Caco-2 (cell line): ENCODE measurements around the gene KCNN3. TPM values are rescaled to one million over a fixed set of nuclear protein-coding genes. Genes with fewer than 3 reads are reported as not detected.

ENCODE experiments used
- BruUV-seq: library from RNA; stranded (reverse); fragments of 400-500 nt; replicated peaks from 2 replicates; lab custom pipeline; 2021; lab: Mats Ljungman, UMichigan
- CTCF ChIA-PET: fragments of 300-600 bp; sonication (Branson Sonifier 250); formaldehyde crosslinking; loops from one replicate; lab custom pipeline; 2022; ENCODE audit warnings: antibody characterized with exemption; lab: Charles Lee
- POLR2A ChIA-PET: fragments of 300-600 bp; sonication (Branson Sonifier 250); formaldehyde crosslinking; loops from one replicate; lab custom pipeline; 2022; ENCODE audit warnings: antibody characterized with exemption; lab: Charles Lee
- DNase-seq, 2 experiments: peaks; one replicate each; pipeline versions ENCODE4 v3.0.0 to v3.0.0-alpha.2; 2020 to 2022
- H3K27me3 ChIP-seq: replicated peaks from 2 replicates; pipeline ENCODE4 v1.6.0; 2011; ENCODE audit warnings: low read length; ENCODE audit not compliant: control insufficient read depth, insufficient read depth
- H3K36me3 ChIP-seq: 2 replicates; pipeline ENCODE4 v1.5.1; 2011; ENCODE audit warnings: low read length; ENCODE audit not compliant: control insufficient read depth, insufficient read depth
- H3K4me1 ChIP-seq: fragments of 250-450 bp; sonication (Bioruptor Pico); 2 replicates; pipeline ENCODE4 v1.5.1; 2020; ENCODE audit warnings: mild to moderate bottlenecking
- H3K4me3 ChIP-seq: 2 replicates; pipeline ENCODE4 v1.5.1; 2011; ENCODE audit warnings: low read depth, mild to moderate bottlenecking, control low read depth, low read length
- H3K9me3 ChIP-seq: fragments of 250-450 bp; sonication (Bioruptor Pico); 2 replicates; pipeline ENCODE4 v1.5.1; 2020; ENCODE audit warnings: mild to moderate bottlenecking, moderate library complexity
- H3K27ac Mint-ChIP-seq: one replicate; pipeline ENCODE4 v1.8.0; 2022; ENCODE audit warnings: mixed read lengths; ENCODE audit not compliant: unreplicated experiment
- H3K27me3 Mint-ChIP-seq: one replicate; pipeline ENCODE4 v1.8.0; 2022; ENCODE audit warnings: mixed read lengths; ENCODE audit not compliant: insufficient read depth, unreplicated experiment
- H3K36me3 Mint-ChIP-seq: one replicate; pipeline ENCODE4 v1.8.0; 2022; ENCODE audit warnings: mild to moderate bottlenecking, mixed read lengths; ENCODE audit not compliant: insufficient read depth, unreplicated experiment
- H3K4me1 Mint-ChIP-seq: one replicate; pipeline ENCODE4 v1.8.0; 2022; ENCODE audit warnings: low read depth, mixed read lengths; ENCODE audit not compliant: unreplicated experiment
- H3K4me3 Mint-ChIP-seq: one replicate; pipeline ENCODE4 v1.8.0; 2022; ENCODE audit warnings: mild to moderate bottlenecking, moderate library complexity, mixed read lengths; ENCODE audit not compliant: unreplicated experiment
- H3K9me3 Mint-ChIP-seq: one replicate; pipeline ENCODE4 v1.8.0; 2022; ENCODE audit warnings: mixed read lengths; ENCODE audit not compliant: unreplicated experiment
- intact Hi-C: fragments of 100-400 bp; cut with micrococcal nuclease; formaldehyde crosslinking; loops from one replicate; pipeline ENCODE4 v1.10.0; 2022; ENCODE audit not compliant: unreplicated experiment
- total RNA-seq: library from RNA; stranded (reverse); gene quantifications from 2 replicates; pipeline ENCODE4 v1.2.3, GENCODE V29; 2022
- TF ChIP-seq, protein P1 (sequence below), 2 experiments: fragments of 200-600 bp in 1 of 2; IDR thresholded peaks; 1 replicate in 1 of 2; 2 replicates in 1 of 2; pipeline versions ENCODE4 v1.5.1 to v1.8.0; 2011 to 2022; ENCODE audit warnings: antibody characterized with exemption in 1 of 2, control low read depth in 1 of 2, inconsistent platforms in 1 of 2, low read depth in 1 of 2, low read length in 1 of 2, mild to moderate bottlenecking in 1 of 2, moderate library complexity in 1 of 2; ENCODE audit not compliant: insufficient read depth in 1 of 2, severe bottlenecking in 1 of 2, unreplicated experiment in 1 of 2

KCNN3 gene
- total RNA-seq, 1 experiment from 2014 or later = 0.05 TPM

DNA sequence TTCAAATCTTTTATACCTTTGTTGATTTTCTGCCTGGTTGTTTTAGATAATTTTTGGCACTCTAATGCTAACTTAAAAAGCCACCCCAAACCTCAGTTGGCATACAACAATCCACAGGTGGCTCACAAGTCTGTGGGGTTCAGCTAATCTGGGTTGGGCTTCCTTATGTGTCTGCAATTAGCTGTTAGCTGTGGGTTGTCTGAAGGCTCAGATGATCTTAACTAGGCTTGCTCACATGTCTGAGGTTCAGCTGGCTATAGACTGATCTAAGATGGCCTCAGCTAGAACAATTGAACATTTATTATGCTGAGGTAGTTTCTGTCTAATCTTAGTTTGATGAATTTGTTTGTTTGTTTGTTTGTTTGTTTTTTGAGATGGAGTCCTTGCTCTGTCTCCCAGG lies 217.2 kb downstream of the KCNN3 start:
- Histone ChIP-seq H3K27me3 (no peaks in the 10 kb centered on the region), H3K9me3 (no peaks in the 10 kb centered on the region), H3K36me3 (no peaks in the 10 kb centered on the region), H3K4me1 (no peaks in the 10 kb centered on the region), H3K4me3 (no peak overlapping the region)
- ChIA-PET CTCF (no interaction called here), POLR2A (no interaction called here)
- Mint-ChIP-seq H3K36me3 (no peaks in the 10 kb centered on the region), H3K9me3 (no peaks in the 10 kb centered on the region), H3K4me3 (no peak overlapping the region), H3K27me3 (peaks cover 21% of the 10 kb centered on the region), H3K4me1 (no peaks in the 10 kb centered on the region), H3K27ac (no peak overlapping the region)
- BruUV-seq = no TSS peak
- intact Hi-C loops = no loop called here
- DNase-seq = no peak
- TF ChIP-seq, protein P1, sequence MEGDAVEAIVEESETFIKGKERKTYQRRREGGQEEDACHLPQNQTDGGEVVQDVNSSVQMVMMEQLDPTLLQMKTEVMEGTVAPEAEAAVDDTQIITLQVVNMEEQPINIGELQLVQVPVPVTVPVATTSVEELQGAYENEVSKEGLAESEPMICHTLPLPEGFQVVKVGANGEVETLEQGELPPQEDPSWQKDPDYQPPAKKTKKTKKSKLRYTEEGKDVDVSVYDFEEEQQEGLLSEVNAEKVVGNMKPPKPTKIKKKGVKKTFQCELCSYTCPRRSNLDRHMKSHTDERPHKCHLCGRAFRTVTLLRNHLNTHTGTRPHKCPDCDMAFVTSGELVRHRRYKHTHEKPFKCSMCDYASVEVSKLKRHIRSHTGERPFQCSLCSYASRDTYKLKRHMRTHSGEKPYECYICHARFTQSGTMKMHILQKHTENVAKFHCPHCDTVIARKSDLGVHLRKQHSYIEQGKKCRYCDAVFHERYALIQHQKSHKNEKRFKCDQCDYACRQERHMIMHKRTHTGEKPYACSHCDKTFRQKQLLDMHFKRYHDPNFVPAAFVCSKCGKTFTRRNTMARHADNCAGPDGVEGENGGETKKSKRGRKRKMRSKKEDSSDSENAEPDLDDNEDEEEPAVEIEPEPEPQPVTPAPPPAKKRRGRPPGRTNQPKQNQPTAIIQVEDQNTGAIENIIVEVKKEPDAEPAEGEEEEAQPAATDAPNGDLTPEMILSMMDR (IDR thresholded peaks at IDR 0.05; ENCODE audit: insufficient read depth in 1 of 2, low read depth in 1 of 2, low read length in 1 of 2, severe bottlenecking in 1 of 2, unreplicated experiment in 1 of 2) = no peak

Other genes starting within 250 kb of the KCNN3 start
- gene PMVK, start 66.4 kb upstream of the KCNN3 start, total RNA-seq = 25.1 and 25.2 TPM in 2 replicates
- 24.0 and 24.6 TPM in 2 replicates for gene PBXIP1, start 85.8 kb upstream of the KCNN3 start, total RNA-seq
- 34.1 and 34.9 TPM in 2 replicates for gene PYGO2, start 91.5 kb upstream of the KCNN3 start, total RNA-seq
- 58.0 and 59.6 TPM in 2 replicates for gene SHC1, start 100.5 kb upstream of the KCNN3 start, total RNA-seq
- gene CKS1B, start 104.4 kb upstream of the KCNN3 start, total RNA-seq = 243 and 259 TPM in 2 replicates
- gene FLAD1, start 113.1 kb upstream of the KCNN3 start, total RNA-seq = 51.3 and 61.5 TPM in 2 replicates
- 0.50 and 0.53 TPM in 2 replicates for gene LENEP, start 123.3 kb upstream of the KCNN3 start, total RNA-seq
- 42.9 and 46.8 TPM in 2 replicates for gene ZBTB7B, start 132.5 kb upstream of the KCNN3 start, total RNA-seq
- gene DCST2, start 163.5 kb upstream of the KCNN3 start, total RNA-seq = 0.26 and 0.61 TPM in 2 replicates
- gene DCST1, start 163.5 kb upstream of the KCNN3 start, total RNA-seq = 0.32 TPM in 1 of 2 replicates, not detected in the other
- gene ADAM15, start 181.0 kb upstream of the KCNN3 start, total RNA-seq = 44.0 and 48.2 TPM in 2 replicates
- 13.8 and 16.0 TPM in 2 replicates for gene EFNA4, start 193.5 kb upstream of the KCNN3 start, total RNA-seq
- gene EFNA3, start 208.6 kb upstream of the KCNN3 start, total RNA-seq = 3.4 and 3.5 TPM in 2 replicates